HFFc6 (cell line): Measurements from ENCODE around the gene CELA3B. TPM values are rescaled to one million over a fixed set of nuclear protein-coding genes. Genes with fewer than 3 reads are reported as not detected.

ENCODE experiments used
- DNase-seq: peaks from one replicate; pipeline ENCODE4 v3.0.0-alpha.2; 2018
- H3K27ac Mint-ChIP-seq: 2 replicates; pipeline ENCODE4 v1.8.0; 2020; ENCODE audit warnings: mild to moderate bottlenecking, mixed read lengths
- H3K27me3 Mint-ChIP-seq: 2 replicates; pipeline ENCODE4 v1.8.0; 2021; ENCODE audit warnings: mild to moderate bottlenecking, moderate library complexity, mixed read lengths; ENCODE audit not compliant: insufficient read depth
- H3K36me3 Mint-ChIP-seq: 2 replicates; pipeline ENCODE4 v1.8.0; 2021; ENCODE audit warnings: low read depth, mixed read lengths
- H3K4me1 Mint-ChIP-seq: 2 replicates; pipeline ENCODE4 v1.8.0; 2020; ENCODE audit warnings: low read depth, mixed read lengths
- H3K4me3 Mint-ChIP-seq: 2 replicates; pipeline ENCODE4 v1.8.0; 2020; ENCODE audit warnings: mild to moderate bottlenecking, moderate library complexity, mixed read lengths
- H3K9me3 Mint-ChIP-seq: 2 replicates; pipeline ENCODE4 v1.8.0; 2020; ENCODE audit warnings: mild to moderate bottlenecking, mixed read lengths
- total RNA-seq, 6 experiments: library from RNA; stranded (reverse); fragmentation: NEBNext Ultra II Directional; extraction: Animal tissue kit (Norgen Biotek cat#: 25700); gene quantifications; 2 replicates in 1 of 6; 3 replicates in 5 of 6; pipeline ENCODE4 v1.2.3, GENCODE V29; 2021
- TF ChIP-seq, protein P1 (sequence below): fragments of 200-600 bp; sonication (generic); IDR thresholded peaks from 2 replicates; pipeline ENCODE4 v1.5.0; 2021; ENCODE audit warnings: antibody characterized with exemption, mild to moderate bottlenecking

The CELA3B gene
- total RNA-seq, 6 experiments from 2014 or later = not detected

- Mint-ChIP-seq H3K9me3 (no peaks in the 10 kb centered on the region), H3K36me3 (no peaks in the 10 kb centered on the region), H3K4me3 (no peak overlapping the region), H3K4me1 (peaks cover 43% of the 10 kb centered on the region), H3K27ac (no peak overlapping the region), H3K27me3 (no peaks in the 10 kb centered on the region; the same call in 1 of the 2 replicates)
- TF ChIP-seq, protein P1, sequence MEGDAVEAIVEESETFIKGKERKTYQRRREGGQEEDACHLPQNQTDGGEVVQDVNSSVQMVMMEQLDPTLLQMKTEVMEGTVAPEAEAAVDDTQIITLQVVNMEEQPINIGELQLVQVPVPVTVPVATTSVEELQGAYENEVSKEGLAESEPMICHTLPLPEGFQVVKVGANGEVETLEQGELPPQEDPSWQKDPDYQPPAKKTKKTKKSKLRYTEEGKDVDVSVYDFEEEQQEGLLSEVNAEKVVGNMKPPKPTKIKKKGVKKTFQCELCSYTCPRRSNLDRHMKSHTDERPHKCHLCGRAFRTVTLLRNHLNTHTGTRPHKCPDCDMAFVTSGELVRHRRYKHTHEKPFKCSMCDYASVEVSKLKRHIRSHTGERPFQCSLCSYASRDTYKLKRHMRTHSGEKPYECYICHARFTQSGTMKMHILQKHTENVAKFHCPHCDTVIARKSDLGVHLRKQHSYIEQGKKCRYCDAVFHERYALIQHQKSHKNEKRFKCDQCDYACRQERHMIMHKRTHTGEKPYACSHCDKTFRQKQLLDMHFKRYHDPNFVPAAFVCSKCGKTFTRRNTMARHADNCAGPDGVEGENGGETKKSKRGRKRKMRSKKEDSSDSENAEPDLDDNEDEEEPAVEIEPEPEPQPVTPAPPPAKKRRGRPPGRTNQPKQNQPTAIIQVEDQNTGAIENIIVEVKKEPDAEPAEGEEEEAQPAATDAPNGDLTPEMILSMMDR = no peak
- DNase-seq = no peak
Measured at GRCh38 chr1:22021061-22021460, 44.2 kb downstream of the CELA3B start.

DNA sequence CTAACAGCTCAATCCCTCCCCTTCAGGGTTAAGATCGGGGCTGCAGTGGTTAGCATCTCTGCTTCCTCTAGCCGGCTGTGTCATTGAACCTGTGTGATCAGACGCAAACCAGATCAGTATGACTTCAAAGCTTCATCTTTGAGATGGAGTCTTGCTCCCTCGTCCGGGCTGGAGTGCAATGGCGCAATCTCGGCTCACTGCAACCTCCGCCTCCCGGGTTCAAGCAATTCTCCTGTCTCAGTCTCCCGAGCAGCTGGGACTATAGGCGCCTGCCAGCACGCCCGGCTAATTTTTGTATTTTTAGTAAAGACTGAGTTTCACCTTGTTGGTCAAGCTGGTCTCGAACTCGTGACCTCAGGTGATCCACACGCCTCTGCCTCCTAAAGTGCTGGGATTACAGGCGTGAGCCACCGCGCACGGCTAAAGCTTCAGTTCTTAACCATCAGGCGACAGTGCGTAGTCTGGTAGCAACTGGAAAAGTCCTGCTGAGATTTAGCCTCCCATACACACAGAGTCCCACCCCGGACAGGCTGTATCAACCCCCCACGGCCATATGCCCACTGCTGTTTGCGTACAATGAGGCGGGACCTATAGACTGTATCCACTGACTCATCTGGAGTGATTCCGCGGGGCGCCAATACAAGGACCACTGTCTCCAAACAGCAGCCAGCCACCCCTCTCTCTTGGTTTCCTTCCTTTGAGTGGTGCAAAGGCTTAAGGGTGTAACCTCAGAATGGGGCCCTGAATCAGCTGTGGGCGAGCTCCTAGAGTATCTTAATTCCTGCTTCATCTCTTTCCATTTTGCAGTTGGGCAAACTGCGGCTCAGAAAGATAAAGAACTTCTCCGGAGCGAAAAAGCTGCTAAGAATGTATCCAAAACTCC is 47.9 kb downstream of the CELA3B start:
- Mint-ChIP-seq H3K4me3 (peak overlapping the region; percentile 92), H3K4me1 (peaks cover 34% of the 10 kb centered on the region), H3K27me3 (no peaks in the 10 kb centered on the region; the same call in 1 of the 2 replicates), H3K9me3 (no peaks in the 10 kb centered on the region), H3K27ac (peak overlapping the region; percentile 97), H3K36me3 (no peaks in the 10 kb centered on the region)
- DNase-seq = peak; percentile 84
- TF ChIP-seq, protein P1 = peak; percentile 17; the same call in 1 of the 2 replicates

- no peaks in the 10 kb centered on the region for H3K36me3 Mint-ChIP-seq
- H3K27ac Mint-ChIP-seq = peak overlapping the region; percentile 97
- H3K4me3 Mint-ChIP-seq = peak overlapping the region; percentile 92
- peaks cover 34% of the 10 kb centered on the region for H3K4me1 Mint-ChIP-seq
- no peaks in the 10 kb centered on the region; the same call in 1 of the 2 replicates for H3K27me3 Mint-ChIP-seq
- TF ChIP-seq, protein P1 = no peak
- no peaks in the 10 kb centered on the region for H3K9me3 Mint-ChIP-seq
- peak; percentile 87 for DNase-seq
Measured at GRCh38 chr1:22025368-22026155, 48.7 kb downstream of the CELA3B start.

DNA sequence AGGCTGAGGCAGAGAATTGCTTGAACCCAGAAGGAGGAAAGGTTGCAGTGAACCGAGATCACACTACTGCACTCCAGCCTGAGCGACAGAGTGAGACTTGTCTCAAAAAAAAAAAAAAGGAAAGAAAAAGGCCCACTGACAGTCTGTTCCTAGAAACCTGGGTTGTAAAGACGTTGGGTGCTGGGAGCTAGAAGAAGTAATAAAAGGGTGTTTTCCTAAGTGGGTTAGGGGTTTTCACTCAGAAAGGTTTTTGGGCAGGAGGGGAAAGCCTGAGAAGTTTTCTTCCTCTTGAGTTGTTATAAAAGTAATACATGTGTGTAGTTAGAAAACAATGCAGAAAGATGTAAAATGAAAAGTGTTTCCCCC is 50.1 kb downstream of the CELA3B start:
- H3K36me3 Mint-ChIP-seq = no peaks in the 10 kb centered on the region
- no peaks in the 10 kb centered on the region; the same call in 1 of the 2 replicates for H3K27me3 Mint-ChIP-seq
- TF ChIP-seq, protein P1 = no peak
- no peak overlapping the region for H3K27ac Mint-ChIP-seq
- peaks cover 34% of the 10 kb centered on the region for H3K4me1 Mint-ChIP-seq
- DNase-seq = no peak
- no peak overlapping the region; the same call in 1 of the 2 replicates for H3K4me3 Mint-ChIP-seq
- H3K9me3 Mint-ChIP-seq = no peaks in the 10 kb centered on the region

DNA sequence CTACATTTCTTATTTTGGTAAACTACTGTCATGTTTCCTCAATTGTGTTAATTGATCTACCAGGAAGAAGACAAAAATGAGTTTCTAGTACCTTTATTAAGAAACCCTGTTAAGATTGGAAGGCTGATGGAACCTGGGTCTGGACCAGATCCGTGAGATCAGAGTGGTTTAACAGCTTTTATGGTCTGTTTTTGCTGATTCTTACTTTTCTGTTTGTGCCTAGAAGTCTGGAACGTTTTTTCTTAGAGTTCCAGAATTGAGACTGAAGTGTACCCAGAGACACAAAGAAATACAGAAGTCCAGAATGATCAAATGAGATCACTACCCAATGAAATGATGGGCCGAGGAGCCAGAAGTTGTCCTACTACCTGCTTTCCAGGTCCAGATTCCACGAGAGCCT is 53.2 kb downstream of the CELA3B start:
- H3K27me3 Mint-ChIP-seq = no peaks in the 10 kb centered on the region; the same call in 1 of the 2 replicates
- H3K27ac Mint-ChIP-seq = no peak overlapping the region
- no peaks in the 10 kb centered on the region for H3K36me3 Mint-ChIP-seq
- H3K4me3 Mint-ChIP-seq = no peak overlapping the region
- no peak for DNase-seq
- H3K4me1 Mint-ChIP-seq = peaks cover 12% of the 10 kb centered on the region
- TF ChIP-seq, protein P1 = no peak
- no peaks in the 10 kb centered on the region for H3K9me3 Mint-ChIP-seq
